SHP77 treated with DMSO at 0.1 percent for 48 hours (cell line): ENCODE results near the gene BRD3.

ENCODE experiments used
- DNase-seq: peaks from one replicate; lab custom pipeline; 2025; lab: John Stamatoyannopoulos, UW

BRD3 gene

DNA sequence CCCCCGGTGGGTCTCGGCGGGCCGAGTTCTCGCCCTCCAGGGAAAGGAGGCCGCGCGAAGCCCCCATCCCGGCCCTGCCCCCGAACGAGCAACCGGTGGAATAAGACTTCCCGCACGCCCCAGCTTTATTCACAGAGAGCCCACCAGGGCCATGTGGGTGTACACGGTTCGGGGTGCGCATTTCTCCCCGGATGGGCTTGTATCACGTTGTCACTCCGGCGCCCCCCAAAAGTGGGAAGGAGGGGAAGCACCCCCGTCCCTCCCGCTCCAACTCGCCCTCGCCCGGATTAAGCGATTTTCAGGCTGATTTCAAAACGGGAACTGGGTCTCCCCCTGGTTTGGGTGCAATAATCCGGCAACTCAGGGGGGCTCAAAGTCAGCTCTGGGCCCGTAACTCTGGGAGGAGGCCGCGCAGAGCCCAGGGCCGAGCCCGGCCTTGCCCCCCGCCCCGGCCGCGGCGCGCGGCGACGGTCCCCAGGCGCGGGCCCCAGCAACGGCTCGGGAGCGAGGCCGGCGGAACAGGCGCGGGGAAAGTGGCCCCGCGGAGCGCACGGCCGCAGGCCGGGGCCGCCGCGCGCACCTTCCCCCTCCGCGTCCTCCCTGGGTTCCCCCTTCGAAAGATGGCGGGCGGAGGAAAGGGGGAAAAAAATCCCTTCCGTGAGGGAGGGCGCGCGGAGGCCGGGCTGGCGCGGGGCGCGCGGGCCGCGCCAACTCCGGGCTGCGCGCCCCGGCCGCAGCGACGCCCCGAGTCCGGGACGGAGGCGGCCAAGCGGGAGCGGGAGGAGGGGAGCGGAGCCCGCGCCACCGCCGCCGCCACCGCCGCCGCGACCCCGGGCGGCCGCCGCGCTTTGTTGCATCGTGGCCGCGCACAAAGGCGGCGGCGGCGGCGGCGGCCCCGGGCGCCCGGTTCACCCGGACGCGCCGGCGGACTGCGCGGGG, 644 bp downstream of the BRD3 start:
- DNase-seq: no peak

DNA sequence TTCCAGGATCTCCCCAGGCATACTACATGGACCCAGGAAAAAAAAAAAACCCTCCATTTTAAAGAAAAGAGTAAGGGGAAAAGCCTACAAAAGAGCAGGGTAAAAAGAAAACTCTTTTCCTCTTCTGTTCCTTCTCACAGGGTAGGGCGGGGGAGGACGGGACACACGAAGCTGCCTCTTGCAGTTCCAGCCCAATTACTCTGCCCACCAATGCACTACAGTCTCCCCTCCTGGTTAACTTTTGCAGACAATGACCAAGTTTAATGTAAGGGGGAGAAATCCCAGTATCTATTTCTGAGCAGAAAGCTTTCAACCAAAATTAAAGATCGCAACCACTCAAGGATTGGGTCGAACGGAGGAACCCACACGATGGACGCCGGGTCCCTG, 1.3 kb downstream of the BRD3 start:
- no peak for DNase-seq

DNA sequence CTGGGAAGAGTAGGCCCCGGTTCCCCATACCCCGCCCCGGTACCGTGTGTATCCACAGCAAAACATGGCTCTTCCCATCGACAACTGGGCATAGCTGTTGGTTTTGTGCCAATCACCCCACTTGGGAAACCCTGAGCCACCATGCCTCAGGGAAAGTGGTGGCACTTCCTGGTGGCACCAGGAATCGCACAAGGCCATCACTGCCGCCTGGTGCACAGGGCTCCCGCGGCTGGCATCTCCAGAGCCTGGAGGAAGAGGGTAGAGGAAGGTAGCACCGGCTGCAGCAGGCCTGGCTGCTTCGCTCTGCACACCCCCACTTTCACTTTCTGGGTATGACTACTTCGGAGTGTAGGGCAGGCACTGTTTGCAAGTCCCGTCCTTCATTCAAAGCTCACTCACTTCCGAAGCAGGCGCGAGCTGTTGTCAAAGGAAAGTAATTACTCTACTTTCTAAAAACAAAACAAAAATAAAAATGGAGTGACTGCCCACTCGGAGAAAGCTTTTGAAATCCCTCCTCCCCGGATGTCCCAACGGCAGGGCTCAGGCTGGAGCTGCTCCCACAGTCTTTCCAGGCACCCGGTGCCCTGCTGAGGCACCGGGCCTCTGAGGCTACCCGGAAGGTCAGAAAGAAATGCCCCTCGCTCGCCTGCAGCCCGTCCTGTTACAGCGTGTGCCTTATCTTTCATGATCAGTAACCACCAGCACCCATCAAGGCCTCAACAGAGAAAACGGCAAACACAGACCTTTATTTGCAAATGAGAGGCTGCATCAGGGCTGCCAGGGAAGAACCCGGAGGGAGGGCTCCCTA, 2.0 kb downstream of the BRD3 start:
- DNase-seq: no peak

DNA sequence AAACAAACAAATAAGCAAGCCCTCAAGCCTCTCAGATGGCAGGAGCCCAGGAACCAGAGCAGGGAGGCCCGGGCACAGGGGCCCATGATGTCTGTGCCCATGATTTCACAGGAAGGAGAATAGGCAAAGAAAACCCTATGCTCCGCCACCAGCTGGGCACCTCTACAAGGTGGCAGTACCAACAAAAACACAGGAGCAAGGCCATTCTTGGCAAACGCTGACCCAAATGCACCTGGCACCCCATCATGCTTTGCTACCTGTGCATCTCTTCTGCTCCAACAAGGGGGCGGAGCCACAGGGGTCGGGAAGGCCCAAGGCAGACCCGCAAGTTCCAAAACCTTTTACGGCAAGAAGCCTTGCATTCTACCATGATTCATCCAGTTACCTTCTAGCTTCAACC, 3.1 kb downstream of the BRD3 start:
- no peak for DNase-seq

DNA sequence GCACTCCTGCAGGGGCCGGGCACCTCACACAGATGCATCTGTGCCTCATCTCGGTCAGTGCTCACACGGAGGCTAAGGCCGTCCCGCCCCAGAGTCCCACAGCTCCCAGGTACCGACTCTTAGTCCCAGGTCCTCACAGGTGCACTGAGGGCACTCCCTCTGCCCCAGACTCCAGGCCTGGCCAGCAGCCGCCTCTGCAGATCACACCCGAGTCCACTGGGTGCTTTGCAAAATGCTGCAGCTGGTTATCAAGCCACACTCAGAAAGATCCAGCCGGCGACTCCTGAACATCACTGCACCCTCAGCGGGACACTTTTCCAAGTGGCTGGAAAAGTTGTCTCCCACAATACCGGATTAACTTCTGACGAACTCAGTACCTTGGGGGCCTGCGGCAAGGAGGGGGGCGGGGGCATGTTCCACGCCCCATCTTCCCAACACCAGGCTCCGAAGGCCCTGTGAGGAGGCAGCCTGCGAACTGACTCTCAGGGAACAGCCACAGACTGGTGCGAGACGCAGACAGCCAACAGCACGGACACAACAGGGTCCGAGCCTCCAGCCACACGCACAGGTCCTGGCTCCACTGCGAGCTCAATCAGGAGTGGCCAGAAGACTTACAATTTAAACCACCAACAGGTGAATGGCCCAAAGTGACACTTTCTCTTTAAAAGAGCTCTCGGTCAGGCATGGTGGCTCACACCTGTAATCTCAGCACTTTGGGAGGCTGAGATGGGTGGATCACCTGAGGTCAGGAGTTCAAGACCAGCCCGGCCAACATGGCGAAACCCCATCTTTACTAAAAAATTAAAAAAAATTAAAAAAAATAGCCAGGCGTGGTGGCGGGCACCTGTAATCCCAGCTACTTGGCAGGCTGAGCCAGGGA, 4.0 kb downstream of the BRD3 start:
- no peak for DNase-seq

DNA sequence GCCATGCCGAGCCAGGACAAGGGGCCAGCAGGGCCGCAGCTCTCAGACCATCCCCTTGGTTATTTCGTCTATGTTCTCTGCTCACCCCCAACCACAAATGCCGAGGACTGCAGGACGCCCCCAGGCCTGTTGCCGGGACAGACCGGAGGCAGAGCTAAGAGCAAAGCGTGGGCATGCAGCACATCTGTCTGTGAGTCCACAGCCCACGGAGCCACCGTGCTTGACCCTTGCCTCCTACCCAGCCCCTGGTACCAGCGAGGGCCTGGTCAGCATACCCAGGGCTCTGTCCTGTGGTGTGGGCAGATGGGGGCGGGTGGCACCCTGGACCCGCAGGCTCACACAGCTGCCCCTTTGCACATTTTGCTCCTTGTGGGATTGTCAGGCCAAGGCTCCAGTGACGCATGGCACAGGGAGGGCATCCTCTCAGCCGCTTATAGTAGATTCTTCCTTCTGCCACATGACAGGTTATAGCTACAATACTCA, 4.7 kb downstream of the BRD3 start:
- no peak for DNase-seq

DNA sequence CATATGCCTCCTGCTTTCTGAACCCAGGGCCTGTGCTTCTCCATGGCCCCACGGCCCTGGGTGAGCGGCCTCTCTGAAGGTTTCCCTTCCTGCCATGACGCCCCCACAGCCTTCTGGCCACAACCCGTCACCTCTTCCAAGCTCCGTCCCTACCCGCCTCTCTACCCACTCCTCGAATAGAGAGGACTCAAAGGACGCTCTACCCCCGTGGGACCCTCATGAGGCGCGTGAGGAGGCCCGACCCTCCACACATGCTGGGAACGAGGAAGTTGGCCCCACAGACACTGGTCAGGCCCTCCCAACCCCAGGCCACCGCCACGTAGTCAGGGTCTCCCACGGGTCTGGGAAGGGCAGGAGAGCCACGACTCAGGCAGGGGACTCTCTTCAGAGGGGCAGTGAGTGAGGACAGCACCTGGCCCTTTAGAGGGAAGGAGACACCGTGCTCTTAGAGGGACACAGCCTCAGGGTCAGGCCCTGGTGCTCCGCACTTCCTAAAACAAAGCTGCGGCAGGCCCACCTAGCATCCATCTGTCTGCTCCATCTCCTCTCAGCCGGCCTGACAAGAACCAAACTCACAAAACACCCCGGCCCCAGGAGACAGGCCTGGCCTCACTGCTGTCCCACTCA, 5.3 kb downstream of the BRD3 start:
- DNase-seq: no peak

DNA sequence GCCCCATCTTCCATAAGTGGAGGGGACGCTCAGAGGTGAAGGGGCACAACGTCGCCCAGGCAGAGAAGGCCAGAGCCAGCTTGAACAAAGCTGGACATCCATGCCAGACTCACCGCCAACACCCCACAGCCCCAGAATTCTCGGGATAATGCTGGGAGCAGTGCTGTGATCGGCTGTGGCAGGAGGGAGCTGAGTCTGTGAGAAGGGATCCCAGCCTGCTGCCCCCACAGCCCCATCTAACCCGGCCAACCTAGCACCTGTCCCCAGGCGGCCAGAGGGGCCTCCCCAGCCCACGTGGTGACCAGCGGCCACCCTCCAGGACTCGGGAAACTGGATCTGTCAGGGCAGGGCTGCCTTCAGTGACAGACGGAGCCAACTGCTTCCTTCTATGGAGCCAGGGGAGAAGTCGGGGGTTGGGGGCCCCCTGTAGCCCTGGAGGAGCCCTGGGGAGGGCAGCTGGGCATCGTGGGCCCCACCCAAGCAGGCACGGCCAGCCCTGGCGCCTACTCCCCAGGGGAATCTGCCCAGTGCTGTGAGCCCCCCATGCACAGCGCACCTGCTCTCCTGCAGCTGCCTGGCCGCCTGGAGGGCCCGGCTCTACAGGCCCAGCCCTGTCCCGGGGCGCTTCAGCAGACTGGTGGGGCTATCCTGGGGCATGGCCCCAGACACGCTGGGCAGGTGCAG, 6.0 kb downstream of the BRD3 start:
- no peak for DNase-seq

DNA sequence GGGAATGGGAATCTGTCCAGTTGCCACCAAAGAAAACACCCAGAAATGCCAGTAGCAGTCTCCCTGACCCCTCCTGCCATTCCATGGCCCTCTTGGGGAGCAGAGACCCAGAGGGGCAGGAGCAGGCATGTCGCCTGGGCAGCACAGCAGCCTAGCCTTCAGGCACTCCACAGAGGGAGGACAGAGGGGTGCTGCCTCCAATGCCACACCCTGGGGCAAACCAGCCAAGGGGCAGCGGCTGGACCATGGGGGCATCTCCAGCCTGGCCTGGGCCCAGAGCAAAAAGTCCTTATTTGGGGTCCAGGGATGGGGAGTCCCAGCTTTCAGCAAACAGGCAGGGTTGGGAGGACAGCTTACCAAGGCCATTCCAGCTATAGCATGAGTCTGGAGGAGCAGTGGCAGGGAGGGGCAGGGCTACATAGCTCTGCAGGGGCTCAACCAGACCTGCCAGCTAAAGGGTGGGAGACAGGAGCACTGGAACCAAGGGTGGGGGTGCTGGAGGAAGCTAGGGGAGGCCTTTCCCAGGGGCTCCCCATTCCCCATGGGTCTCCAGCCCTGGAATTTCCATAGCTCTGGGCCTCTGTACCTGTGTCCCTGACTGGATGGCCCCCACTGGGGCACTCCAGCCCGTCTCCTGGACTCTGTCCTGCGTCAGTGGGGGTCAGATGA, 6.7 kb downstream of the BRD3 start:
- DNase-seq: no peak

DNA sequence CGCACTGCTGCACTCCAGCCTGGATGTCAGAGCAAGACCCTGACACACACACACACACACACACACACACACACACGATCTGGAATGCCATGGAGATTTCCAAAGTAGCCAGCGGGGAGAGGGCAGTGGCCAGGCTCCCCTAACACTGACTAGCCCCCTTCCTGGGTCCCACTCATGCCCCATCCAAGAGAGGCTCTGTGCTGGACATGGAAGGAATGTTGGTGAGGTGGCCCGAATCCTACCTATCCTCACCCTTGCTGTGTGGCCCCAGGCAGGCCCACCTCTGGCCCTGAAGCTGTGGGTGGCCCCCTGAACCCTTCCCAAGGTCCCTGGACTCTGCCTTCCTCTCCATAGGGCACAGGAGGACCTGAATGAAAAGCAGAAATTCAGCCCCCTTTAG, 7.3 kb downstream of the BRD3 start:
- no peak for DNase-seq

DNA sequence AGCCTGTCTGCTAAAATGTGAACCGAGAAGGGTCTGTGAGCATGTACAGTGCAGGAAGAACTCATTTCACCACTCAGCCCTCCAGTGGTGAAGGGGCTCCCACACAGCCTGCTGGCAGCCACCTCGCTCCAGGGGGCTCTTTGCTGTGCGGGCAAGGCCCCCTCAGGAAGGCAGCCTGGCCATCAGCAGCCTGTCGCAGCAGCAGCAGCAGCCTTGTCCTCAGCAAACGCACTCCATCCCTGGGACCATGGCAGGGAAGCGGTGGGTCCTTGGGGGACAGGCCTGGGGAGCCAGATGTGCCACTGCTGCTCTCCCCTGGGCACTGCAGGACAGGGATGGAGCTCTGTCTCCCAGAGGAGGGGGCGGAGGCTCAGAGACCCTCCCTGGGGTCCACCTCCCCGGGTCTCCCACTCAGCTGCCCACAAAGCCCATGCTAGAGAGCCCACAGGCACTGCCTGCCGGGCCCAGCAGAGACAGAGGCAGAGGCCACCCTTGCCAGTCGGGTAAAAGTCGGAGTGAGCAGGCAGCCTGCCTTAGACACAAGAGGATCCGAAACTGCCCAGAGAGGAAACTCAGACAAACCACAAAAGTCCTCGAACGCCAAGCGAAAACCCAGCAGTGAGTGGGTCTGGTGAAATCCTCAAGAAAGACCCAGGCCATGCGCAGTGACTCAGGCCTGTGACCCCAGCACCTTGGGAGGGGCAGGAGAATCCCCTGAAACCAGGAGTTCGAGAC, 8.0 kb downstream of the BRD3 start:
- no peak for DNase-seq

DNA sequence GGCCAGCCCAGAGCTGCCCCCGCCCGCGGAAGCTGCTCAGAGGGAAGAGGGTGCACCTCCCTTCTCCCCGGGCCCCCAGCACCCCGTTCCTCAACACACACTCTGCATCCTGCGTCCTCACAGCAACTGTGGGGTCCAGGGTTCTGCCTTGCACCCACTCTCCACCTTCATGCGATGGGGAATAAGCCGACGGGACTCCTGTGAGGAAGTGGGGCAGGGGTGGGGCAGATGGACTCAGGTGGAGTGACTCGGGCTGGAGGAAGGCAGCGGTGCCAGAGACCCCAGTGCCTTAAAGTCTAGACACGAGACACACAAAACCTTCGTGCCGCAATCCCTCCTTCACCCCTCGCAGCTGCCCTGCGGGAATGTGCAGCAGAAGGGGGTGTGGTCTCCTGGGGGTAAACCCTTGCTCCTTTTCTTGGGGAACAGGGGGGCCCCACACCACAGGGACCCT, 8.6 kb downstream of the BRD3 start:
- no peak for DNase-seq

DNA sequence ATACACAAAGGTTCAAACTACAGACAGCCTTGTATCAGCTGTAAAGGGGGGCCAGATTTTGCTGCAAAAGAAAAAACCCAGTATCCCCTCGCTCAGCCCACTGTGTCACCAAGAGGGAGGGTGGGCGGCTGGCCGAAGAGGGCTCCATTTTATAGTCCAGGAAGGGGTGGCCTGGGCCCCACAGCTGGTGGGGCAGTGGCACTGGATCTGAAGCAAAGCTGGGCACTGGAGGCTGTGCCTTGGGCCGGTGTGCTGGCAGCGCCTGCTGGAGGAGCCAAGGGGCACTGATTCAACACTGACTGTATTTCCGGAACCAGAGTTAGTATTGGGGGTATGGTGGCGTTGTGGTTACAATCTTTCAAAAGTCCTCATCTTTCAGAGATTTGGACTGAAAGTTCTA, 9.1 kb downstream of the BRD3 start:
- DNase-seq: no peak

DNA sequence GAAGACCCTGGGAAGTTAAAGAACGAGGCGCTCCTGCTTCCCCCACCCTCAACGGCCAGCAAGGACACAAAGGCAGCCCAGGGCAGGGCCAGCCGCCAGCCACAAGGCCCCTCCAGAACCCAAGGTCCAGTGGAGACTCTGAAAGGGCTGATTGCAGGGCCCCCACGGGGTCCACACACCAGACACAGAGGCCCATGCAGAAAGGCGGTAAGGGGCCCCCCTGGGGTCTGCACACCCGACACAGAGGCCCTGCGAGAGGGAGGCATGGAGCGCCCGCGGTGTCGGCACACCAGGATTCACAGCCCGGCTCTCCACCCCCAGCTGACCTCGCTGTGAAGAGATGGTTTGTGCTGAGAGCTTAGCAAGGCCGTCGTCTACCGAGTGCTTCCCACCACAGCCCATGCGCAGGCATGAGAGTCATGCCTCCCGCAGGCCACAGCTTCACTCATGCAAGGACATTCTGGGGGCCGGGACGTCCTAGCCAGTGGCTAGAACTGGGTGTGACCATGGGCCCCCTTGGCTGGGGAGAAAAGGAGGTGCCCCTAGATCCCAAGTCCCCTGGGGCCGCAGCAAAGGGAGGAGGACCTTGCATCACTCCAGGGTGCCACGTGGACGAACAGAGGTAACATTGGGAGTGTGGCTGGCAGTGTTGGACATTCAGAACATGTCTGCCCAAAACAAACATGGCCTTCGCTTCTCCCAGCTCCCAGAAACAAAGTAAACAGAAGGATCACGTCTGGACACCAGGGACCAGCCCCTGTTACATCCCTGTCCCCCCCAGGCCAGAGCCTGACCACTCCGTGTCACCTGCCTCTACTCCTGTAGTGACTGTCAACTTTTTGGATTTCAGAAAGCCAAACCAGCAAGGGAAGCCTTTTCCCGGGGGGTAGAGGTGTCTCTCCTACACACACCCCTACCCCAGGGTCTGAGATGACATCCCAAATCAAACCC, 9.8 kb downstream of the BRD3 start:
- DNase-seq: no peak

DNA sequence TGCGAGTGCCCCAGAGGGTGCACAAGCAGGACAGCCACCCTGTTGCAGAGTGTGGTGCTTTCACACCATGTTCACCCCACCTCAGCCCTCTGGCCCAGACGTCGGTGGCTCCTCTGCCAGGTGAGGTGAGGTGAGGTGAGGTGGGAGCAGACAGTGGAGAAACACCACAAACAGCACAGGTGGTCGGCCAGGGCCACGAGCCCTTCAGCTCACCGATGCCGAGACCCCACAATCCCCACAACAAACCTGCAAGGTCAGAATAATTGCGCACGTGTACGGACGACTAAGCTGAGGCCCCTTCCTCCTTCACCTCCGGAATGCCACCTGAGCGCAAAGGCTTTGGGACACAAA, 10.5 kb downstream of the BRD3 start:
- no peak for DNase-seq

DNA sequence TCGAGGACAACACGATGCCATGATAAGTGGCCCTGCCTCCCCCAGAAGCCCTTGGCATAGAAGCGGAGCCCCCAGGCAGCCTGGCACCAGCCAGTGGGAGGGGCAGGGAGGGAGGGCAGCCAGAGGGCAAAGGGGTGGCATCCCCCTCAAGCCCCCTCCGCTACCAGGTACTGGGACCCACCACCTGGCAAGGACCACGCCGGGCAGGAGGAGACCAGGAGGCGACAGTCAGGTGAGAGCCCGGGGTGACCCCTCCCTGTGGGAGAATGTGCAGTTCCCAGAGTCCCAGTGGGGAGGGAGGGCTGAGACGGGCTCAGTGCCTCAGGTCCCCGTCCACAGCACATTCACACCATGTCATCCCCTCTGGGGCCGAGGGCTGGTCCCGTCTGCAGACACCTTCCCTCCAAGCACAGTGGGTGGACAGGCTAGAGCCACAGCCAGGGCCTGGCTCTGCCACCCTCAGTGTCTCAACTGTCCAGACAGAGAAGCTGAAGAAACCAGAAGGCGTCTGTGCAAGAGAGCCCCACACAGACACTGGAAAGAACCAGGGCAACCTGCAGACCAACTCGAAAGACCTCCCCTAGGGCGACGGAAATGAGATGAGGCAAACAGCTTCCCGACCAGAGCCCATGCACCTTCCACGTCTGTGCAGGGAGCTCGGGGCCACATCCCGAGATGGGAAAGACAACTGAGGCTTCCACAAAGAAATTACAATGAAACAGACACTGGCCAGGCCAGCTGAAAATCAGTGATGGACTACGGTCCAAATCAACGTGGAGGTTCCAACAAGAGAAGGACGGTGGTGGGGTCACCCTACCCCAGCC, 11.1 kb downstream of the BRD3 start:
- no peak for DNase-seq

DNA sequence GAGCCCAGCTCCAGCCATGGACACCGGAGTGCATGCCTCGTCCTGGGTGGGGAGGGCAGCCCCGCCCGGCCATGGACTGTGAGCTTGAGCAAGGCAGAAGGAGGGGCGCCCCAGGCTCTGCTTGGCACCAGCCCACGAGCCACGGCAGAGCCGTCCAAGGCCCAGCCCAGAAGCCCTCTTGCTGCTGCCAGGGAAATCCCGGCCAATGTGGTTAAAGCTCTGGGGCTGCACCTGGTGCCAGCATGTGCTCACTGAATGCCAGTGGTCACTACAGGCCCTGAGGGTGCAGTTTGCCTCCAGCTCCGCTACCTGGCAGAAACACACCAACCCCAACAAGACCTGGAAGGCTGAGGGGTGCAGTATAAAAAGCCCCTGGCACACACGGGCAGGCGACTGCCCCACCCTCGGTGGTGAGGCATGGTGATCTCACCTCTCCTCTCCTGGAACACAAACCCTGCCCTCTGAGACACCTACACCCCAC, 11.8 kb downstream of the BRD3 start:
- DNase-seq: no peak
